GM21723 (cell line): Measurements from ENCODE around the gene CLEC18A.
"Not testable (repeated sequence)": the region's sequence is repeated elsewhere in the genome, so short reads cannot be mapped to it uniquely, and the experiment has no call there.

Experiments used
- ATAC-seq: cut with Tn5 transposase; IDR thresholded peaks from one replicate; pipeline ENCODE4 v1.9.1; 2021; ENCODE audit warnings: mild to moderate bottlenecking, moderate library complexity; ENCODE audit not compliant: unreplicated experiment

CLEC18A gene

GRCh38 chr16:69951672-69952031, 518 bp downstream of the CLEC18A start:
- not testable (repeated sequence) for ATAC-seq

GRCh38 chr16:69952116-69952515, 982 bp downstream of the CLEC18A start:
- ATAC-seq = not testable (repeated sequence)

GRCh38 chr16:69952572-69953355, 1.6 kb downstream of the CLEC18A start:
- not testable (repeated sequence) for ATAC-seq

GRCh38 chr16:69954241-69954640, 3.1 kb downstream of the CLEC18A start:
- not testable (repeated sequence) for ATAC-seq

GRCh38 chr16:69963312-69963711, 12.2 kb downstream of the CLEC18A start:
- not testable (repeated sequence) for ATAC-seq

- ATAC-seq = not testable (repeated sequence)
Measured at GRCh38 chr16:69964960-69965660, 14.0 kb downstream of the CLEC18A start.

GRCh38 chr16:69965661-69966054, 14.5 kb downstream of the CLEC18A start:
- ATAC-seq = not testable (repeated sequence)

- ATAC-seq = not testable (repeated sequence)
Measured at GRCh38 chr16:69967688-69968087, 16.6 kb downstream of the CLEC18A start.

- not testable (repeated sequence) for ATAC-seq
Measured at GRCh38 chr16:69968125-69968524, 17.0 kb downstream of the CLEC18A start.

GRCh38 chr16:69969657-69970056, 18.5 kb downstream of the CLEC18A start:
- ATAC-seq = not testable (repeated sequence)

GRCh38 chr16:69972120-69972519, 21.0 kb downstream of the CLEC18A start:
- not testable (repeated sequence) for ATAC-seq

- ATAC-seq = not testable (repeated sequence)
Measured at GRCh38 chr16:69972935-69973334, 21.8 kb downstream of the CLEC18A start.

- not testable (repeated sequence) for ATAC-seq
Measured at GRCh38 chr16:69985196-69985595, 34.1 kb downstream of the CLEC18A start.

- ATAC-seq = not testable (repeated sequence)
Measured at GRCh38 chr16:69997956-69998355, 46.8 kb downstream of the CLEC18A start.

- ATAC-seq = not testable (repeated sequence)
Measured at GRCh38 chr16:69999801-70000200, 48.7 kb downstream of the CLEC18A start.

GRCh38 chr16:70003511-70003910, 52.4 kb downstream of the CLEC18A start:
- not testable (repeated sequence) for ATAC-seq

- not testable (repeated sequence) for ATAC-seq
Measured at GRCh38 chr16:70008604-70009003, 57.5 kb downstream of the CLEC18A start.

- not testable (repeated sequence) for ATAC-seq
Measured at GRCh38 chr16:70010615-70011014, 59.5 kb downstream of the CLEC18A start.

GRCh38 chr16:70011120-70011519, 60.0 kb downstream of the CLEC18A start:
- ATAC-seq = not testable (repeated sequence)

GRCh38 chr16:70012354-70012753, 61.2 kb downstream of the CLEC18A start:
- not testable (repeated sequence) for ATAC-seq

- not testable (repeated sequence) for ATAC-seq
Measured at GRCh38 chr16:70012951-70013350, 61.8 kb downstream of the CLEC18A start.
